Ascending aorta (tissue), 2 donors: Measurements from ENCODE around the gene SMG6. TPM values are rescaled to one million over a fixed set of nuclear protein-coding genes. Genes with fewer than 3 reads are reported as not detected.

Experiments
- DNase-seq, 2 donors: peaks; one replicate each; pipeline ENCODE4 v3.0.0-alpha.2; 2019; ENCODE audit warnings: low spot score in 2 of 2
- H3K27ac ChIP-seq, 2 donors: fragments of 200-600 bp; sonication (generic); one replicate each; pipeline ENCODE4 v1.5.1; 2016 to 2017; ENCODE audit warnings: mild to moderate bottlenecking in 1 of 2
- H3K27me3 ChIP-seq: fragments of 200-600 bp; sonication (generic); one replicate; pipeline ENCODE4 v1.5.1; 2017
- H3K36me3 ChIP-seq, 2 donors: fragments of 200-600 bp; sonication (generic); one replicate each; pipeline ENCODE4 v1.5.1; 2016
- H3K4me1 ChIP-seq, 2 donors: fragments of 200-600 bp; sonication (generic); one replicate each; pipeline ENCODE4 v1.5.1; 2016 to 2017; ENCODE audit warnings: mild to moderate bottlenecking in 1 of 2
- H3K4me3 ChIP-seq, 2 donors: fragments of 200-600 bp; sonication (generic); one replicate each; pipeline ENCODE4 v1.5.1; 2016 to 2017; ENCODE audit warnings: mild to moderate bottlenecking in 1 of 2
- H3K9me3 ChIP-seq, 2 donors: fragments of 200-600 bp; sonication (generic); one replicate each; pipeline ENCODE4 v1.5.1; 2016
- CTCF ChIP-seq, 3 experiments: fragments of 200-600 bp in 2 of 3; fragments of 450-650 bp in 1 of 3; sonication (generic) in 2 of 3; IDR thresholded peaks; one replicate each; pipeline ENCODE4 v1.5.1; 2016 to 2019; ENCODE audit warnings: antibody characterized with exemption in 3 of 3, mild to moderate bottlenecking in 1 of 3, moderate library complexity in 1 of 3
- intact Hi-C: fragments of 100-400 bp; cut with DNase I; formaldehyde crosslinking; loops from one replicate; pipeline ENCODE4 v1.15.1; 2023
- total RNA-seq: library from RNA; depleted of rRNA; stranded (reverse); fragments of >200 nt; gene quantifications from one replicate; pipeline ENCODE4 v1.1.0, GENCODE V29; 2016

SMG6 gene
- total RNA-seq, 1 donor from 2014 or later: 50.8 TPM

- no peak for DNase-seq
- H3K27ac ChIP-seq: no peak overlapping the region
- no peaks in the 10 kb centered on the region for H3K36me3 ChIP-seq
- H3K9me3 ChIP-seq: no peaks in the 10 kb centered on the region
- H3K27me3 ChIP-seq: no peaks in the 10 kb centered on the region
- H3K4me1 ChIP-seq: peaks cover 10 to 22% of the 10 kb centered on the region in 2 donors
- intact Hi-C loops: no loop called here
- no peak overlapping the region for H3K4me3 ChIP-seq
- no peak for TF ChIP-seq CTCF (IDR thresholded peaks at IDR 0.05)
Observed at GRCh38 chr17:2102931-2103809, 200.4 kb downstream of the SMG6 start.

GRCh38 chr17:2101448-2102257, 201.9 kb downstream of the SMG6 start:
- no peaks in the 10 kb centered on the region for H3K36me3 ChIP-seq
- H3K4me3 ChIP-seq: no peak overlapping the region
- H3K9me3 ChIP-seq: no peaks in the 10 kb centered on the region
- TF ChIP-seq CTCF (IDR thresholded peaks at IDR 0.05): no peak
- intact Hi-C loops: no loop called here
- no peak for DNase-seq
- no peak overlapping the region for H3K27ac ChIP-seq
- H3K27me3 ChIP-seq: no peaks in the 10 kb centered on the region
- H3K4me1 ChIP-seq: peaks cover 3 to 8% of the 10 kb centered on the region in 2 donors

GRCh38 chr17:2095536-2095910, 208.1 kb downstream of the SMG6 start:
- H3K27ac ChIP-seq: peak overlapping the region; percentile 38 to 44
- H3K36me3 ChIP-seq: no peaks in the 10 kb centered on the region
- intact Hi-C loops: loop anchor here (1.0 to 2.0 kb wide), 2 partner anchors 149 to 187 kb away; no protein-coding TSS in a partner anchor
- peaks cover 0 to 12% of the 10 kb centered on the region in 2 donors for H3K4me1 ChIP-seq
- no peak for TF ChIP-seq CTCF (IDR thresholded peaks at IDR 0.05)
- H3K9me3 ChIP-seq: no peaks in the 10 kb centered on the region
- no peak overlapping the region for H3K4me3 ChIP-seq
- DNase-seq: no peak
- no peaks in the 10 kb centered on the region for H3K27me3 ChIP-seq

- peak; percentile 74 to 91 (median 88) for TF ChIP-seq CTCF (IDR thresholded peaks at IDR 0.05)
- Histone ChIP-seq H3K27me3 (no peaks in the 10 kb centered on the region), H3K4me1 (peaks cover 0 to 16% of the 10 kb centered on the region in 2 donors), H3K9me3 (no peaks in the 10 kb centered on the region), H3K4me3 (no peak overlapping the region), H3K27ac (peak overlapping the region; percentile 38 to 44), H3K36me3 (no peaks in the 10 kb centered on the region)
- DNase-seq: peak in 1 of 2 donors; percentile 83
- intact Hi-C loops: loop anchor here (1.0 to 5.0 kb wide), 3 partner anchors 38 to 188 kb away; partner anchors contain the start of gene HIC1
Observed at GRCh38 chr17:2094891-2095535, 208.6 kb downstream of the SMG6 start.

- Histone ChIP-seq H3K4me1 (peaks cover 0 to 29% of the 10 kb centered on the region in 2 donors), H3K36me3 (no peaks in the 10 kb centered on the region), H3K9me3 (no peaks in the 10 kb centered on the region), H3K27ac (no peak overlapping the region), H3K4me3 (no peak overlapping the region), H3K27me3 (no peaks in the 10 kb centered on the region)
- no peak for TF ChIP-seq CTCF (IDR thresholded peaks at IDR 0.05)
- no peak for DNase-seq
- intact Hi-C loops: loop anchor here (5.0 kb wide), 1 partner anchor 36 kb away; the partner anchor contains the start of gene HIC1
Observed at GRCh38 chr17:2093349-2093748, 210.2 kb downstream of the SMG6 start.
